Retina (tissue), 1 donor: ENCODE results near the gene MRPL48.
"Not testable (repeated sequence)": the region's sequence is repeated elsewhere in the genome, so short reads cannot be mapped to it uniquely, and the experiment has no call there.

Source experiments
- DNase-seq: peaks from one replicate; pipeline ENCODE4 v3.0.0-alpha.2; 2016

The MRPL48 gene

DNA sequence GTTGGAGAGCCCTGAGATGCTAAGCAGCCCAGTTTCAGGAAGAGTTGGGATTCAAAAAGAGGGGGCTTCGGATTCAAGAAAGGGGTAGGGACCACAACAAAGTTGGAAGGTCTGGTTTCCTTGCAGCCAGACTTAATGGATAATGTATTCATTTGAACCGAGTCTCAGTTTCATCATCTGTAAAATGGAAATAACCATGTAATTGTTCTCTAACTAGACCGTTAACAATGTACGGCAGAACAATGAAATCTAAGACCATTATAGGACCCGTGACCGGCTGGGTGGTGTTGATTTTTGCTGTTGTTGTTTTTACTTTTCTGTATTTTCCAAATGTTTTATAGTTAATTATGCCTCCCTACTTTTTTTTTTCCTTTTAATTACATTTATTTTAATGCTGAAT is 6.4 kb upstream of the MRPL48 start:
- no peak for DNase-seq

GRCh38 chr11:73783483-73784020 is 4.1 kb upstream of the MRPL48 start:
- no peak for DNase-seq

- DNase-seq = no peak
These were observed 3.5 kb upstream of the MRPL48 start for GRCh38 chr11:73784080-73784634.

- DNase-seq = no peak
These were observed 2.9 kb upstream of the MRPL48 start for GRCh38 chr11:73784734-73785133.

- DNase-seq = not testable (repeated sequence)
These were observed 2.2 kb upstream of the MRPL48 start for GRCh38 chr11:73785467-73785866.

- DNase-seq = no peak
These were observed 527 bp upstream of the MRPL48 start for GRCh38 chr11:73787051-73787642.

DNA sequence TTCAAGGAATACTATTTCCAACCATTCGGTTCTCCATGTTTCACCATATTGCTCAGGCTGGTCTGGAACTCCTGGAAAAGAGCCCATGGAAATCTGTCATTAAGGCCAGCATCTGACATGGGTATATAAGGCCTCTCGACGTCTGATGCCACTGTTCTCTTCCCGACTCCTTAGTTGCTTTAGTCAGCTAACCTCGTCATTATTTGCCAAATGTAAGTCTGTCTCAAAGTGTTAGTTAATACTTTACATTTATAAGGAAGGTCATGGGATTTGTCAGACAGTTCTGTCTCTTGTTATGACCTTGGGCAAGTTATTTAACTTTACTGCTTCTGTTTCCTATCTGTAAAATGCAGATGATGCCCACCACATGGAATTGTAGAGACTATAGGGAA is 1.6 kb downstream of the MRPL48 start:
- no peak for DNase-seq

DNA sequence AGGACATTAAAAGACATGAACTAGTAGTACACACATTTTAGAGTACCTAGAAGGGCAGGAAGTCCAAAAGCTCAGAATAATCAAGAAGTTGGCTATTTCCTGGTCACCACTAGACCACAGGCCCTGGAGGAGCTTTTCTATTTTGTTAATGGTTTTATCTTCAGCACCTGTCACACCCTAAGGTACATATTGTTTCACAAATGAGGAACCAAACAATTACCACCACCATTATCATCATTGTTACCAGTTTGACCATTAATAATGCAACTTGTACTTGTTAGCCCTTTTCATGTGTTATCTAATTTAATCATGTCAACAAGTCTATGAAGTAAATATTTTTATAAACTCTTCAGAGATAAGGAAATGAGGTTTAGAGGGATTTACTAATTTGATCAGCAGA is 4.9 kb downstream of the MRPL48 start:
- no peak for DNase-seq

GRCh38 chr11:73795925-73796632 is 8.4 kb downstream of the MRPL48 start:
- no peak for DNase-seq

- DNase-seq = no peak
These were observed 9.8 kb downstream of the MRPL48 start for GRCh38 chr11:73797457-73797856.

- DNase-seq = no peak
These were observed 12.7 kb downstream of the MRPL48 start for GRCh38 chr11:73800276-73800806.

- no peak for DNase-seq
These were observed 13.5 kb downstream of the MRPL48 start for GRCh38 chr11:73801136-73801535.

DNA sequence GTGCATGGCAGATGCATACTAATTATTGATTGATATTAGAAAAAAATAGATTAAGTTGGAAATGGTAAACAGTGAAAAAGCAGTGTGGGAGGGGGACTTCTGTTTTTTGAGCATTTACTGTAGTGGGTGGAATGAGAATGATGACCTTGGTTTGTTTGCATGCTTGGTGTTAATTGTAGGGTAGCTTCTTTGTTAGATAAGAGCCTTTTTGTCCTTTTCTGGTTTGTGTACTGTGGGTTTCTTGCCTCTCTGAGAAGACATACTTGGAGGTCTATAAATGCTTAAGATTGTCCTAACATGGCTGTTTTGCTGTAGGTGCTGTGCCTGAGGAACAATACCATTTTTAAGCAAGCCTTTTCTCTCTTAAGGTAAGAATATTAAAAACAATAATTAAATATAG is 17.0 kb downstream of the MRPL48 start:
- no peak for DNase-seq

- no peak for DNase-seq
These were observed 20.4 kb downstream of the MRPL48 start for GRCh38 chr11:73808052-73808451.

DNA sequence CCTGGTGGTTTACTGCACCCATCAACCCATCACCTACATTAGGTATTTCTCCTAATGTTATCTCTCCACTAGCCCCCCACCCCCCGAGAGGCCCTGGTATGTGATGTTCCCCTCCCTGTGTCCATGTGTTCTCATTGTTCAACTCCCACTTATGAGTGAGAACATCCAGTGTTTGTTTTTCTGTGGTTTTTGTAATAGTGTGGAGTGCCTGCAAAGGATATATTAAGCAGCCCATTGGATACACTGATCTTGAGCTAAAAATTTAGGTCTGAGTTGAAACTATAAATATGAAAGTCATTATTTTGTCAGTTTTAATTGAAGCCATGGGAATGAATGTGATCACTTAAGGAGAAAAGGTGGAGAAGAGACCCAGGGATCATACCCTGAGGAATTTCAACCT is 23.0 kb downstream of the MRPL48 start:
- no peak for DNase-seq

DNA sequence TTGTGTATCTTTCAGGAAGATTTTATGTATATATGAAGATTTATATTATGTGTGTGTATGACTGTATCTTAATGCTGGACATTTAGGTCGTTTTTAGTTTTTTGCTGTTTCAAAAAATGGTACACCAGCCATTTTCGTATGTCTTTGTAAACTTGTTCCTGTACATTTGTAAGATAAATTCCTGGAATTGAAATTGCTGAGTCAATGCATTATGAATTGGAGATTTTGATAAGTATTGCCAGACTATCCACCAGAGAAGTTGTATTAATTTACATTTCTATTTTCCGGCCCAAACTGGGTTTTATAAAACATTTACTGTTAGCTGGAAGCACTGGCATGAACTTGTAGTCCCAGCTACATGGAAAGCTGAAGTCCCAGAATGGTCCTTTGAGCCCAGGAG is 24.6 kb downstream of the MRPL48 start:
- no peak for DNase-seq

GRCh38 chr11:73814812-73815211 is 27.1 kb downstream of the MRPL48 start:
- DNase-seq = no peak

DNA sequence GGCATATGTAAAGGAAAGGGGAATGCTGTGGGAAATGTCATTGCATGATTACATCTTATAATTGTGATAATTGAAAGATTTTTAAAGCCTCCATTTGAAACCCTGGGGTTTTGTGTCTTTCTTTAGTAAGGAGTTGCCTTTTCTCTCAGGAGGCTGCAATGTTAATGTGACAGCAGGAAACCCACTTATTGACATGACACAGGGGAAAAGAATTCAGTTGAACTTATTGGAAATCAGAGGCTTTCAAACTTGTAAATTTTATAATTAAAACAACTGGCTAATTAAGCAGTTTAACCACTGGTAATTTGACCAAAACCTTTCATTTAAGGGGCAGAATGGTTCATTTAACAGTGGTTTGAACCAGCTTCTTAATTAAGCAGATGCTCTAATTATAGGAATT is 31.2 kb downstream of the MRPL48 start:
- DNase-seq = peak; percentile 1

- no peak for DNase-seq
These were observed 42.6 kb downstream of the MRPL48 start for GRCh38 chr11:73830261-73830660.

DNA sequence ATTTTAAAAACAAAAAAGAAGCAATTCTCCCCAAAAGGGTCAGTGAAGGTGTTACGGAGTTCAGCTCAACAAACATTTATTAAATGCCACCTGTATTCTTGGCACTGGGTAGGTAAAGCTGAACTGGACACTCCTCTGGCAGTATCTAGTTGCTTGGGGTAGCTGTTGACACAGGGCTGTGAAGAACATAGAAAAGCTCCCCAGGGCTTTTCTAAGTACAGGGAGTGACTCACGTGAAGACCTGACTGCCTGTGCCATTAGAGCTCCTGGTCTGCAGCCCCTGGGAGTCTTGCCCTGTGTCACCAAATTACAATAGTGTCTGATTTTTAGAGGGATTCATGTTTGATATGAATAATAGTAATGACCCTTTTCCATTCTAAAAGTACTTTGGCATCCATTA is 45.4 kb downstream of the MRPL48 start:
- no peak for DNase-seq

DNA sequence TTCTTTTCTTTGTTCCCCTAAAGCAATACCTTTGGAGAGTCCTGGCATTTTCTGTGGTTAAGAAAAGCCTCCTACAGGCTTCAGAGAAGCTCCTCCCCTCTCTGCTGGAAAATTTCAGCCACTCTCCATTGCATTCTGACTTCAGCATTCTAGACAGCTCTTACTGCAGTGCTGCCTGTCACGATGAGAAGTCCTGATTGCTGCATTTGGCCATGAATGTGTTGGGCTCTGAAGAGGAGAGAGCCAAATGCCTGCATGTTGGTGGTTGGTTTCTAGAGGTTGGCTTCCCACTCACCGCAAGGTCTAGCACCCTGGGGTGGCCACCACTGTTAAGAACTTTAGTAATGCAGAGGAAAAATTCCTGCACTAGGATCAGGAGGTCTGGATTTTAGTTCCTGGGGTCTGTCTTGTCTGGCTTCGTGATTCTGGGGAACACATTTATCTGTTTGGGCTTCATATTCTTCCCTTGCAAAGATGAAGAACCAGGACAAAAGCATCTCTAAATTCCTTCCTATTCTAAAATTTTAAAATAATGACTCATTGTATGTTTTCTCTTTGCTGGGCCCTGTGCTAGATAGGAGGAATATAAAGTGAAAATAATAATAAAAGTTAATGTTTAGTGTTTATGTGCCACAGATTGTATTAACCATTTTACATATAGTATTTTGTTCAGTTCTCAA is 50.9 kb downstream of the MRPL48 start:
- no peak for DNase-seq

DNA sequence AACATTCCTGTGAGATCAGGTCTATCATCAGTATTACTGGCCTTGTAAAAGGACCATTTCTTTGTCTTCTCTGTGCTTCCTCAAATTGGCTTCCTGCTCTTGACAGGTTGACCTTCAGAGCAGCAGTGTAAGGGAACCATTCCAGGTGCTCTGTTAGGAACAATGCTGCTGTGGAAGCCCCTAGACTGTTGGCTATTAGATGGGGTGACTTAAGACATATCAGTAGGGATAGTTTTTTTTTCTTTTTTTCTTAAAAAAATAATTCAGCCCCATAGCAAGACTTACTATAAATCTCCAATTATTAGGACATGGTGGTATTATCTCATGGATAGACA is 51.4 kb downstream of the MRPL48 start:
- no peak for DNase-seq

DNA sequence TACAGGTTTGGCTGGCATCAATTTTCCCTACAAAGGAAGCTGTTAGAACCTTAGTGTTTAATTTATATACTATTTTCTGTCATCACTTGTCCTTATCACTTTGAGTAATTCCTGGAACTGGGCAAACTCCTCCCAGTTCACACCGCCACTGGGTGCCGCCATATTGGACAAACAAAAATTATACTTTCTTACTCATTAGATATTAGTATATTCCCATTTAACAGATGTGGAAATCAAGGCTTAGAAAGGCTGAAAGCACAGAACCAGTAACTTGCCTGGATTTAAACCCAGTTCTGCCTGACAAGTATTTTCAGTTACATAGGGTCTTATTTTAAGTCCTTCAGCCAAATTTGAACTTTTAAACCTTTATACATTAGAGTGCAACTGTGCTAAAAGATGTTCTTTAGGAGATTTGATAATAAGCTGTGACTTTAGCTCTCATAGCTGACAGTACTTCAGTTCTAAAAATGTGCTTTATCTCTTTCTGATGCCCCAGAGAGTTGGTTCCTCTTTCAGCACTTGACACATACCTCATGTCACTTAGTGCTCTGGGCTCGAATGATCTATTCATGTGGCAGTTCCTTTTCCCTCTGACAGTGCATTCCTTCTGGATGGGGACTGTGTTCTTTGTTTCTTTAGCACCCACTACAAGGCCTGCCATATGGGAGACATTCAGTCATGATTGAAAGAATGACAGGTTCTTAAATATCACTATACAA is 63.5 kb downstream of the MRPL48 start:
- no peak for DNase-seq
